Activated naive CD8-positive, alpha-beta T cell treated with anti-CD3 and anti-CD28 coated beads for 36 hours (primary cell): Measurements from ENCODE around the gene CNNM1. TPM values are rescaled to one million over a fixed set of nuclear protein-coding genes. Genes with fewer than 3 reads are reported as not detected.

ENCODE experiments used
- DNase-seq: peaks from one replicate; pipeline ENCODE4 v3.0.0; 2021
- H3K27ac Mint-ChIP-seq: one replicate; pipeline ENCODE4 v1.8.0; 2022; ENCODE audit warnings: mild to moderate bottlenecking, moderate library complexity, mixed read lengths
- H3K27me3 Mint-ChIP-seq: one replicate; pipeline ENCODE4 v1.8.0; 2022; ENCODE audit warnings: mild to moderate bottlenecking, mixed read lengths
- H3K36me3 Mint-ChIP-seq: one replicate; pipeline ENCODE4 v1.8.0; 2021; ENCODE audit warnings: mild to moderate bottlenecking, mixed read lengths
- H3K4me1 Mint-ChIP-seq: one replicate; pipeline ENCODE4 v1.8.0; 2021; ENCODE audit warnings: mixed read lengths
- H3K4me3 Mint-ChIP-seq: one replicate; pipeline ENCODE4 v1.8.0; 2022; ENCODE audit warnings: mild to moderate bottlenecking, moderate library complexity, mixed read lengths
- H3K9me3 Mint-ChIP-seq: one replicate; pipeline ENCODE4 v1.8.0; 2022; ENCODE audit warnings: mixed read lengths
- total RNA-seq, 2 experiments: library from RNA; stranded (reverse); gene quantifications; one replicate each; pipeline ENCODE4 v1.2.3, GENCODE V29; 2021

The CNNM1 gene
- total RNA-seq, 2 experiments from 2014 or later, result 0.70 to 1.0 TPM

GRCh38 chr10:99345350-99345749 is 16.2 kb downstream of the CNNM1 start:
- no peaks in the 10 kb centered on the region for H3K4me1 Mint-ChIP-seq
- H3K4me3 Mint-ChIP-seq, result no peak overlapping the region
- H3K27me3 Mint-ChIP-seq, result peaks cover 7% of the 10 kb centered on the region
- H3K27ac Mint-ChIP-seq, result no peak overlapping the region
- H3K36me3 Mint-ChIP-seq, result no peaks in the 10 kb centered on the region
- no peaks in the 10 kb centered on the region for H3K9me3 Mint-ChIP-seq
- DNase-seq, result no peak

DNA sequence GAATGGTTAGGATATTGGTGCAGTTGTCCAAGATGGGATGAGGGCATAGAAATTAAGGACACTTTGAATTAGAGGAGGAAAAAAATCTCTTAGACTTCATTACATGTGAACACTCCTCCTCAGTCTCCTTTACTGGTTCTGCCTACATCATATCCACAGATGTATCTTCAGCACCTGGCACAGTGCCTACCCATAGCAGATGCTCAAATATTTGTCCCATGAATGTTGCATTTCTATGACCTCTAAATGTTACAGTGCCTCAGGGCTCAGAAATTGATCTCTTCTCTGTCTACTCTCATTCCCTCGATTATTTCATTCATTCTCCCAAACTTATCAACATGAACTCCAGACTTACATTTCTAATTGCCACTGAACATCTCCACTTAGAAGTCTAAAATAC is 17.1 kb downstream of the CNNM1 start:
- Mint-ChIP-seq H3K4me3 (no peak overlapping the region), H3K9me3 (no peaks in the 10 kb centered on the region), H3K27me3 (peaks cover 7% of the 10 kb centered on the region), H3K27ac (no peak overlapping the region), H3K4me1 (no peaks in the 10 kb centered on the region), H3K36me3 (no peaks in the 10 kb centered on the region)
- no peak for DNase-seq

GRCh38 chr10:99347672-99348071 is 18.5 kb downstream of the CNNM1 start:
- Mint-ChIP-seq H3K27ac (no peak overlapping the region), H3K9me3 (no peaks in the 10 kb centered on the region), H3K27me3 (peaks cover 7% of the 10 kb centered on the region), H3K4me3 (no peak overlapping the region), H3K36me3 (no peaks in the 10 kb centered on the region), H3K4me1 (no peaks in the 10 kb centered on the region)
- DNase-seq, result no peak

DNA sequence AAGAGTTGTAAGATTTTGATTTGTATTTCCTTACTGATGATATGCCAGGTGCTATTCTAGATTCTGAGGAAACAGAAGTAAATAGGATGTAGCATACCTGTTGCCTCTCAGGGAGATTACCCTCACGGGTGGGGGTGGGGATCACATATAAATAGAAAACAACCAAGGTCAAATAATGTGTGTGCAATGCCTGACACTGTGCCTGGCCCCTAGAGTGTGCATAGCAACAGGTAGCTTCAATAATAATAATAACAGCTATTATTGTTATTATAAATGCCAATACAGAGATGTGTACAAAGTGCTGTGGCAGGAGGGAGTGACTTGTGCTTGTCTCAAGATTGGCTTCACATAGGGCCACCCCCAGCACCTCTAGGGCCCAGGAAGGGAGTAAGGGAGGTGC is 24.0 kb downstream of the CNNM1 start:
- H3K36me3 Mint-ChIP-seq, result peaks cover 2% of the 10 kb centered on the region
- H3K4me1 Mint-ChIP-seq, result peaks cover 3% of the 10 kb centered on the region
- no peak for DNase-seq
- peaks cover 12% of the 10 kb centered on the region for H3K27me3 Mint-ChIP-seq
- no peak overlapping the region for H3K4me3 Mint-ChIP-seq
- H3K9me3 Mint-ChIP-seq, result no peaks in the 10 kb centered on the region
- H3K27ac Mint-ChIP-seq, result no peak overlapping the region

DNA sequence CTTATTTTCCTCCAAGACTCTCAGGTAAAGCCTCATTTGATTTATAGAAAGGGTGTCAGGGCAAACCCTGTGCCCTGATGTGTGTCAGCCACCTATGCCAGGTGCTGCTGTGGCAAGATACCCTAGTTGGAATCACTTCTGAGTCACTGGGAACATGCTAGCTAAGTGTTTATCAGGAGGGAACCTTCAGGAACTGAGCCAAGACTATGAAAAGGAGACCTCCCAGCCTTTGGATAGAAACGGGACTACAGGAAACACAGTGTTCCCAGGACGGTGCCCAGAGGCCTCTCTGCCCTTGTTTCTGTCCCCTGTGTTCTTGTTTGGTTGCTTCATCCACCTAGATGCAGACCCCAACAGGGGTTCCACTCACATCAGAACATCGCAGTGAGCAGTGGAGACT is 28.5 kb downstream of the CNNM1 start:
- Mint-ChIP-seq H3K4me1 (peaks cover 3% of the 10 kb centered on the region), H3K27me3 (peaks cover 12% of the 10 kb centered on the region), H3K4me3 (no peak overlapping the region), H3K27ac (no peak overlapping the region), H3K9me3 (no peaks in the 10 kb centered on the region), H3K36me3 (peaks cover 2% of the 10 kb centered on the region)
- DNase-seq, result no peak

GRCh38 chr10:99358101-99358500 is 28.9 kb downstream of the CNNM1 start:
- H3K9me3 Mint-ChIP-seq, result no peaks in the 10 kb centered on the region
- no peak overlapping the region for H3K27ac Mint-ChIP-seq
- peaks cover 3% of the 10 kb centered on the region for H3K4me1 Mint-ChIP-seq
- no peak overlapping the region for H3K4me3 Mint-ChIP-seq
- DNase-seq, result no peak
- peaks cover 2% of the 10 kb centered on the region for H3K36me3 Mint-ChIP-seq
- H3K27me3 Mint-ChIP-seq, result peaks cover 12% of the 10 kb centered on the region

GRCh38 chr10:99360934-99361333 is 31.8 kb downstream of the CNNM1 start:
- Mint-ChIP-seq H3K4me3 (no peak overlapping the region), H3K27me3 (peaks cover 4% of the 10 kb centered on the region), H3K4me1 (peaks cover 3% of the 10 kb centered on the region), H3K27ac (no peak overlapping the region), H3K9me3 (no peaks in the 10 kb centered on the region), H3K36me3 (peaks cover 2% of the 10 kb centered on the region)
- no peak for DNase-seq

DNA sequence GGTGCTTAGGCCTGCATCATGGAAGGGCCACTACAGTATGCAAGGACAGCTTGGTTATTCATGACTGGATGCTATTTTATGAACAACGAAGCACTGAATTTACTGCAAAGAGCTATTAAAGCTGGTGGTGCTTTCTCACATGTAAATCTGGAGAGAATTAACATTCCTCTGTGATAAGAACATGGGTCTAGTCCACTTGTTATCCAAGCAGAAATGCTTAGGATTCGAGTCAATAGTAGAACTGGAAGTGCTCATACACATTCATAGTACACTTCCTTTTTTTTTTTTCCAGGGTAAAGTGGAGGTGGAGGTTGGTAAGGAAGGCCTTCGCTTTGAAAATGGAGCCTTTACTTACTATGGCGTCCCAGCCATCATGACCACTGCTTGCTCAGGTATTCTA is 35.0 kb downstream of the CNNM1 start:
- H3K36me3 Mint-ChIP-seq, result no peaks in the 10 kb centered on the region
- H3K27me3 Mint-ChIP-seq, result peaks cover 18% of the 10 kb centered on the region
- no peak overlapping the region for H3K4me3 Mint-ChIP-seq
- no peak for DNase-seq
- no peaks in the 10 kb centered on the region for H3K4me1 Mint-ChIP-seq
- no peaks in the 10 kb centered on the region for H3K9me3 Mint-ChIP-seq
- no peak overlapping the region for H3K27ac Mint-ChIP-seq

DNA sequence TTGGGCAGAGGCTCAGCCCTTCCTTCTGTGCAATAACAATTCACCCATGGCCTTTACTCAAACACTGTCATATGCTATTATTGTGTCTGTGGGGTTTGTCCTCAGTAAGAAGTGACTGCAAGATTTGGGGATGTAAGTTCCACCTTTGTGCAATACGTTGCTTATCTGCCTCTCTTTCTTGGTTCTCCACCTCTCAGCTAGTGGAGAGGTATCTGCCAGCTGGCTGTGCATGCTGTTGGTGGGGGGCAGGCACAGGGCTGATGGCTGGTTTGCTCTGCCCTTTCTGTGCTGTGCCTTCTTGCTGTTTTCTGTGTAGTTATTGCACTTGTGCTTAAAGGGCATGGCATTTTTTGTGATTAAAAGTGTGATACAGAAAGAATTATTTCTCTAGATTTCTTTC is 36.2 kb downstream of the CNNM1 start:
- Mint-ChIP-seq H3K9me3 (no peaks in the 10 kb centered on the region), H3K27ac (no peak overlapping the region), H3K4me3 (no peak overlapping the region), H3K27me3 (peaks cover 30% of the 10 kb centered on the region), H3K4me1 (no peaks in the 10 kb centered on the region), H3K36me3 (no peaks in the 10 kb centered on the region)
- no peak for DNase-seq

DNA sequence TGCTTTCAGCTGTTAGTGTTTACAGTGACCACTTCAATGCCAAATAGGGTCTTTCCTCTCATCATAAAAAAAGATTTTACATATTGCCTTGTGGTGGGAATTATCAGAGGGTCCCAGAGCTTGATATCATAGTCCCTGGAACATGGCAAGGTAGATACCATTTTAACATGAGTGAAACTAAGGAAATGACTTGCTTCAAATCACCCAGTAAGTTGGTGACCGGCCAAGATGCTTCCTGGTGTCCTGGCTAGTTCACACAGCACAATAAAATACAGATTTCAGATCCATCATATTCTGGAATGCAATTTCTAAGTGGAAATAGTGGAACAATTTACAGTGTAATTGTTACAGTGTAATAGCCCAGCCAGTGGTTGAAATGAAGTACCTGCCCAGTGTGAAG is 36.6 kb downstream of the CNNM1 start:
- Mint-ChIP-seq H3K27me3 (peaks cover 34% of the 10 kb centered on the region), H3K4me3 (no peak overlapping the region), H3K9me3 (no peaks in the 10 kb centered on the region), H3K4me1 (peaks cover 2% of the 10 kb centered on the region), H3K36me3 (no peaks in the 10 kb centered on the region), H3K27ac (no peak overlapping the region)
- DNase-seq, result no peak

DNA sequence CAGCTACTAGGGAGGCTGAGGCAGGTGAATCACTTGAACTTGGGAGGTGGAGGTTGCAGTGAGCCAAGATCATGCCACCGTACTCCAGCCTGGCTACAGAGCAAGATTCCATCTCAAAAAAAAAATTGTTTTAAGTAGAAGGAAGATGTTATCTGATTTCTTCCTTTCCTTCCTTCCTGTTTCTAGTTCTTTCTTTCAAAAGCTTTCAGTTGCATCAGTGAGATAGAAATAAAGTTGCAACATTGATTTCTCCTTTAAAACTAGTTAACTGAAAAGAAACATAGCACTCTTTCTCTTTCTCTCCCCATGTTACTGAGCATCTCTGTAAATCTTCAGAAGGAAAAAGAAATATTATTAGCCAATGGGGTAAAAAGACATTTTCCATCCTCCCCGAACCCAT is 37.5 kb downstream of the CNNM1 start:
- Mint-ChIP-seq H3K4me1 (peaks cover 8% of the 10 kb centered on the region), H3K27me3 (peaks cover 41% of the 10 kb centered on the region), H3K27ac (no peak overlapping the region), H3K9me3 (no peaks in the 10 kb centered on the region), H3K36me3 (no peaks in the 10 kb centered on the region), H3K4me3 (no peak overlapping the region)
- no peak for DNase-seq

DNA sequence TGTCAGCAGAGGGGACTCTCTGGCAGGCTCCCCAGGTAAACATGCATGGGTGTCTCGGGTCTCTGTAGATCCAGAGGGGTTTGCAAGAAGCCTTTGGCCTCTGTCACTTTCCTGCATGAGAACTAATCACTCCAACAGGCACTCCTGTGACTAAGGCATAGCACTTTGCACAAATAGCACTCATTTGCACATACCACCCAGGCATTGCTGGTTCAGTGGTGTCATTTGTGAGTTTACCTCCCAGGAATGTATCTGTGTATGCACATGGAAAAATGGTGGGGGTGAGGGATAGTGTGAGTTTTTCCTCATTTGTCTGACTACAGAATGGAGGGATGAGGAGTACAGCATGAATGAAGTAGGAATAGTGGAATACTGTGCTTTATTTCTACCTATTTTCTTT is 39.5 kb downstream of the CNNM1 start:
- H3K4me1 Mint-ChIP-seq, result peaks cover 10% of the 10 kb centered on the region
- peaks cover 59% of the 10 kb centered on the region for H3K27me3 Mint-ChIP-seq
- DNase-seq, result no peak
- no peak overlapping the region for H3K27ac Mint-ChIP-seq
- no peaks in the 10 kb centered on the region for H3K36me3 Mint-ChIP-seq
- no peaks in the 10 kb centered on the region for H3K9me3 Mint-ChIP-seq
- no peak overlapping the region for H3K4me3 Mint-ChIP-seq

DNA sequence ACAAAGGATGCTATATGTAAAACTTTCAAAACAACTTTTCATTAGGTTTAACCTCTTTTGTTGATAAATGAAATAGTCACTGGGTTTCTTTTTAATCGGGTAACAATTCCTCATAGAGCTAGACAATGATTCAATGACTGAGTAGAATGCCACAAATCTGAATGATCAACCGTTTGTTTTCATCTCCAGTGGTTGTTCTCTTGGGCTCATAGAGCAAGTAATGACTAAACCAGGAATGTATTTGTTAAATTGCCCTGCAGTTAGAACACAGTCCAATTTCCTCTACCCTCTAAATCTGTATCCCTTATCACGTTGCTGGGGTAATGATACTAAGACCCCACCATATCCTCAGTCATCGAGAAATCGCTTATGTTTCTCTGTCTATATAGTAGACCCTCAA is 40.0 kb downstream of the CNNM1 start:
- Mint-ChIP-seq H3K9me3 (no peaks in the 10 kb centered on the region), H3K36me3 (no peaks in the 10 kb centered on the region), H3K27ac (no peak overlapping the region), H3K4me1 (peaks cover 10% of the 10 kb centered on the region), H3K27me3 (peaks cover 64% of the 10 kb centered on the region), H3K4me3 (no peak overlapping the region)
- no peak for DNase-seq

- DNase-seq, result no peak
- H3K27me3 Mint-ChIP-seq, result peaks cover 67% of the 10 kb centered on the region
- H3K9me3 Mint-ChIP-seq, result no peaks in the 10 kb centered on the region
- peaks cover 10% of the 10 kb centered on the region for H3K4me1 Mint-ChIP-seq
- no peak overlapping the region for H3K4me3 Mint-ChIP-seq
- H3K36me3 Mint-ChIP-seq, result no peaks in the 10 kb centered on the region
- no peak overlapping the region for H3K27ac Mint-ChIP-seq
Observed at GRCh38 chr10:99369551-99369950, 40.4 kb downstream of the CNNM1 start.

- peaks cover 10% of the 10 kb centered on the region for H3K4me1 Mint-ChIP-seq
- H3K36me3 Mint-ChIP-seq, result no peaks in the 10 kb centered on the region
- no peak overlapping the region for H3K27ac Mint-ChIP-seq
- peak; percentile 12 for DNase-seq
- H3K9me3 Mint-ChIP-seq, result no peaks in the 10 kb centered on the region
- H3K27me3 Mint-ChIP-seq, result peaks cover 78% of the 10 kb centered on the region
- H3K4me3 Mint-ChIP-seq, result no peak overlapping the region
Observed at GRCh38 chr10:99370993-99371392, 41.8 kb downstream of the CNNM1 start.

DNA sequence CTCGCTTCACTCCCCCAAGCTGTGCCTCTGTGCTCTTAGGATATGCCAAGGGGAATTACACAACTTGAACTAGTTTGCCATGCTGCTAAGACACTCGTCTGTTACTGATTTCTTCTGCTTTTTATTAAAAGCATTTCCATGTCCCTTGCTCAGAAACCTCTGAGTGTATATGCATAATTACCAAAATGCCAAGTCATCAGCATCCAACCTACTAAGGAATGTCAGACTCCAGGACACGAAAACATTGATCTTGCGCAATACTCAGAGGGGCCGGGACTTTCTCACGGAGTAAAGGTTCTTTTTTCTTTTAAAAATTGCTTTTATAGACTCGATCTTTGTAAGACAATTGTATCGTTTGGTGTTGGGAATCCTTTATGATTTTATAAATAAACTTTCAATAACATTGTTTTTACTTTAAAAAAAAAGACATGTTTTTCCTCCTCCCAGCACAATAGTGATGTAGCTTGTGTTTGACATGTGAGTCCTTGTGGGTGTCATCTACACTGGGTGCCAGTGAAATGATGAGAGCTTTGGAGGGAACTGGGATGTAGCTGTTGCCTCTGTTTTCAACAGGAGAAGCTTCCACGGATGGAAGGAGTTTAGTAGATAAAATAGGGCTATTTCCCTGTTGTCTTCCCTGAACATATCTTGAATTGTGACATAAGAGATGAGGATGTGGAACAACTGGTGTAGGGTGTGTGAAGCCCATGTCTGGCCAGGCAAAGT is 43.6 kb downstream of the CNNM1 start:
- H3K27ac Mint-ChIP-seq, result no peak overlapping the region
- H3K27me3 Mint-ChIP-seq, result peaks cover 67% of the 10 kb centered on the region
- H3K36me3 Mint-ChIP-seq, result no peaks in the 10 kb centered on the region
- no peak overlapping the region for H3K4me3 Mint-ChIP-seq
- no peak for DNase-seq
- H3K4me1 Mint-ChIP-seq, result peaks cover 10% of the 10 kb centered on the region
- no peaks in the 10 kb centered on the region for H3K9me3 Mint-ChIP-seq
